H9 (cell line): Measurements from ENCODE around the gene MUC16. TPM values are rescaled to one million over a fixed set of nuclear protein-coding genes. Genes with fewer than 3 reads are reported as not detected.
A peak's percentile ranks its signal among the peaks of the same experiment; 100 is the strongest.

ENCODE experiments used
- DNase-seq: peaks from one replicate; pipeline ENCODE4 v3.0.0-alpha.2; 2017
- H2AFZ ChIP-seq: one replicate; pipeline ENCODE4 v1.6.1; 2013; ENCODE audit warnings: mild to moderate bottlenecking, low read length, control low read depth, moderate library complexity
- H2AK5ac ChIP-seq: 2 replicates; pipeline ENCODE4 v1.6.1; 2013; ENCODE audit warnings: low read length, control low read depth, mixed read lengths; ENCODE audit not compliant: insufficient read length
- H2BK120ac ChIP-seq: one replicate; pipeline ENCODE4 v1.6.1; 2013; ENCODE audit warnings: low read depth, mild to moderate bottlenecking, low read length, control low read depth, inconsistent platforms; ENCODE audit not compliant: poor library complexity, severe bottlenecking
- H2BK12ac ChIP-seq: 2 replicates; pipeline ENCODE4 v1.6.1; 2013; ENCODE audit warnings: low read length, control low read depth, mixed read lengths, low read depth; ENCODE audit not compliant: insufficient read length
- H2BK15ac ChIP-seq: 2 replicates; pipeline ENCODE4 v1.6.1; 2013; ENCODE audit warnings: low read depth, low read length, control low read depth
- H2BK20ac ChIP-seq: one replicate; pipeline ENCODE4 v1.6.1; 2013; ENCODE audit warnings: low read depth, mild to moderate bottlenecking, low read length, control low read depth, inconsistent platforms; ENCODE audit not compliant: poor library complexity, severe bottlenecking
- H2BK5ac ChIP-seq: 2 replicates; pipeline ENCODE4 v1.6.1; 2013; ENCODE audit warnings: low read length, control low read depth, mixed read lengths; ENCODE audit not compliant: insufficient read length
- H3K14ac ChIP-seq: 2 replicates; pipeline ENCODE4 v1.6.1; 2013; ENCODE audit warnings: low read length, control low read depth; ENCODE audit not compliant: insufficient read depth
- H3K18ac ChIP-seq: 2 replicates; pipeline ENCODE4 v1.6.1; 2013; ENCODE audit warnings: low read depth, mild to moderate bottlenecking, mixed read lengths, low read length, control low read depth; ENCODE audit not compliant: insufficient read length
- H3K23ac ChIP-seq: 2 replicates; pipeline ENCODE4 v1.6.1; 2013; ENCODE audit warnings: low read length, control low read depth, mixed read lengths, low read depth; ENCODE audit not compliant: insufficient read length
- H3K23me2 ChIP-seq: 2 replicates; pipeline ENCODE4 v1.6.1; 2013; ENCODE audit warnings: low read depth, mild to moderate bottlenecking, mixed read lengths, low read length, control low read depth; ENCODE audit not compliant: insufficient read length, poor library complexity, severe bottlenecking
- H3K27ac ChIP-seq: 2 replicates; pipeline ENCODE4 v1.5.1; 2013; ENCODE audit warnings: low read length, control low read depth, mixed read lengths, low read depth; ENCODE audit not compliant: insufficient read length
- H3K27me3 ChIP-seq: 2 replicates; pipeline ENCODE4 v1.6.1; 2013; ENCODE audit warnings: low read length, control low read depth, inconsistent platforms; ENCODE audit not compliant: insufficient read depth
- H3K4ac ChIP-seq: 2 replicates; pipeline ENCODE4 v1.6.1; 2013; ENCODE audit warnings: low read depth, mild to moderate bottlenecking, control low read depth, inconsistent platforms, low read length, moderate library complexity
- H3K4me1 ChIP-seq: 2 replicates; pipeline ENCODE4 v1.6.1; 2013; ENCODE audit warnings: low read length, control low read depth, inconsistent platforms; ENCODE audit not compliant: insufficient read depth
- H3K4me2 ChIP-seq: 2 replicates; pipeline ENCODE4 v1.6.1; 2013; ENCODE audit warnings: low read length, control low read depth, mixed read lengths; ENCODE audit not compliant: insufficient read length, insufficient read depth
- H3K56ac ChIP-seq: 2 replicates; pipeline ENCODE4 v1.6.1; 2013; ENCODE audit warnings: low read depth, mild to moderate bottlenecking, mixed read lengths, low read length, control low read depth; ENCODE audit not compliant: insufficient read length
- H3K79me1 ChIP-seq: 2 replicates; pipeline ENCODE4 v1.6.1; 2013; ENCODE audit warnings: low read depth, mild to moderate bottlenecking, moderate library complexity, low read length, control low read depth, inconsistent platforms; ENCODE audit not compliant: insufficient read depth, poor library complexity, severe bottlenecking
- H3K79me2 ChIP-seq: 2 replicates; pipeline ENCODE4 v1.6.1; 2013; ENCODE audit warnings: low read length, control low read depth, inconsistent platforms; ENCODE audit not compliant: insufficient read depth
- H3K9ac ChIP-seq: 2 replicates; pipeline ENCODE4 v1.6.1; 2013; ENCODE audit warnings: low read length, control low read depth, mixed read lengths; ENCODE audit not compliant: insufficient read length; ENCODE audit errors: extremely low read depth
- H3K9me3 ChIP-seq: one replicate; pipeline ENCODE4 v1.6.1; 2013; ENCODE audit warnings: low read depth, low read length, inconsistent platforms; ENCODE audit not compliant: control insufficient read depth
- H3T11ph ChIP-seq: one replicate; pipeline ENCODE4 v1.6.1; 2013; ENCODE audit warnings: mild to moderate bottlenecking, low read length, control low read depth, inconsistent platforms
- H4K20me1 ChIP-seq: one replicate; pipeline ENCODE4 v1.6.1; 2013; ENCODE audit not compliant: control insufficient read depth, insufficient read length, insufficient read depth
- H4K5ac ChIP-seq: 2 replicates; pipeline ENCODE4 v1.6.1; 2013; ENCODE audit warnings: low read depth, mild to moderate bottlenecking, mixed read lengths, low read length, control low read depth; ENCODE audit not compliant: insufficient read length
- H4K8ac ChIP-seq: replicated peaks from 2 replicates; pipeline ENCODE4 v1.6.1; 2013; ENCODE audit warnings: low read length, control low read depth, mixed read lengths, low read depth; ENCODE audit not compliant: insufficient read length
- H4K91ac ChIP-seq: 2 replicates; pipeline ENCODE4 v1.6.1; 2013; ENCODE audit warnings: low read depth, mild to moderate bottlenecking, moderate library complexity, mixed read lengths, low read length, control low read depth; ENCODE audit not compliant: insufficient read length
- H3K27ac Mint-ChIP-seq, 3 experiments: 2 replicates in 2 of 3; 3 replicates in 1 of 3; pipeline ENCODE4 v1.8.0; 2020 to 2021; ENCODE audit warnings: mixed read lengths in 3 of 3, mild to moderate bottlenecking in 1 of 3, moderate library complexity in 1 of 3
- H3K27me3 Mint-ChIP-seq: 2 replicates; pipeline ENCODE4 v1.8.0; 2021; ENCODE audit warnings: low read depth, mild to moderate bottlenecking, moderate library complexity, mixed read lengths
- H3K36me3 Mint-ChIP-seq, 3 experiments: 2 replicates in 2 of 3; 3 replicates in 1 of 3; pipeline ENCODE4 v1.8.0; 2020 to 2021; ENCODE audit warnings: low read depth in 3 of 3, mixed read lengths in 3 of 3; ENCODE audit not compliant: insufficient read depth in 1 of 3
- H3K4me1 Mint-ChIP-seq, 2 experiments: 2 replicates each; pipeline ENCODE4 v1.8.0; 2020; ENCODE audit warnings: mixed read lengths in 2 of 2
- H3K4me3 Mint-ChIP-seq, 2 experiments: 2 replicates in 1 of 2; 3 replicates in 1 of 2; pipeline ENCODE4 v1.8.0; 2020 to 2021; ENCODE audit warnings: mild to moderate bottlenecking in 2 of 2, mixed read lengths in 2 of 2, moderate library complexity in 1 of 2
- H3K9me3 Mint-ChIP-seq, 2 experiments: 2 replicates in 1 of 2; 3 replicates in 1 of 2; pipeline ENCODE4 v1.8.0; 2020; ENCODE audit warnings: mild to moderate bottlenecking in 2 of 2, mixed read lengths in 2 of 2, moderate library complexity in 1 of 2
- WGBS: extraction: QIAGEN DNeasy Blood & Tissue Kit; methylation state at CpG from one replicate; pipeline ENCODE4 v1.1.7; 2013; ENCODE audit warnings: missing lambda C conversion rate, low lambda C conversion rate, mixed read lengths; ENCODE audit not compliant: insufficient read length; ENCODE audit errors: extremely low coverage; 5-methylcytosine and 5-hydroxymethylcytosine counted together
- total RNA-seq: library from RNA; stranded (reverse); gene quantifications from 2 replicates; pipeline ENCODE4 v1.2.1, GENCODE V29; 2021
- TF ChIP-seq, protein P1 (sequence below): fragments of 200-600 bp; sonication (generic); conservative IDR thresholded peaks from 3 replicates; pipeline ENCODE4 v1.8.0; 2021; ENCODE audit warnings: antibody characterized with exemption, mild to moderate bottlenecking

The MUC16 gene
- total RNA-seq, 1 experiment from 2014 or later, result 0.22 TPM

DNA sequence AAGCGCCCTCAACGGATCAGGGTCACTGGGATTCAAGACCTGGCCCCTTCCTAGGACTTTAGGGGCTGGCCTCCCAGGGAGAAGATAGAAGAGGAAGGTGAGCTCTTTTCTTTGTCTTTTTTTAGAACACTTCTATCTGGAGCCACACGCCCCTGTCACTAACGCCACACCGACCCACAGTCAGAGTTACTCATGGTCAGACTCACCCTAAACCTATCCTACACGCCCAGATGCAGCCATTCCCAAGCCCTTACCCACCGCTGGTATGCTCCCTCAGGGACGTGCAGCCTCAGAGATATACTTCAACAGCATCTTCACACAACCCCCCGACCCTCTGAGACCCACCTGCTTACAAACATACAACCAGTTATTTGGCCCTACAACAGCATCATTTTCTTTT is 29.9 kb upstream of the MUC16 start:
- peaks cover 1% of the 10 kb centered on the region; the same call in 1 of the 2 replicates for H3K27me3 Mint-ChIP-seq
- Histone ChIP-seq H2AK5ac (no peak overlapping the region), H3K23me2 (no peaks in the 10 kb centered on the region), H3T11ph (no peak overlapping the region), H4K91ac (no peak overlapping the region), H3K27me3 (no peaks in the 10 kb centered on the region), H3K9me3 (no peaks in the 10 kb centered on the region), H3K23ac (no peak overlapping the region), H3K4me2 (no peak overlapping the region), H2BK15ac (no peak overlapping the region), H3K79me1 (no peaks in the 10 kb centered on the region), H3K56ac (no peak overlapping the region), H3K14ac (0 out of 2 replicates have a peak overlapping the region, but pooled peaks have one; percentile 13), H3K4ac (no peak overlapping the region), H3K27ac (no peak overlapping the region), H3K79me2 (no peaks in the 10 kb centered on the region), H4K8ac (no peak overlapping the region), H3K9ac (no peak overlapping the region), H3K4me1 (no peaks in the 10 kb centered on the region), H2BK5ac (no peak overlapping the region), H2AFZ (no peak overlapping the region), H2BK120ac (no peak overlapping the region), H2BK12ac (no peak overlapping the region), H2BK20ac (no peak overlapping the region), H4K20me1 (no peaks in the 10 kb centered on the region), H4K5ac (no peak overlapping the region), H3K18ac (peak overlapping the region; percentile 61)
- no peak for DNase-seq
- TF ChIP-seq, protein P1, sequence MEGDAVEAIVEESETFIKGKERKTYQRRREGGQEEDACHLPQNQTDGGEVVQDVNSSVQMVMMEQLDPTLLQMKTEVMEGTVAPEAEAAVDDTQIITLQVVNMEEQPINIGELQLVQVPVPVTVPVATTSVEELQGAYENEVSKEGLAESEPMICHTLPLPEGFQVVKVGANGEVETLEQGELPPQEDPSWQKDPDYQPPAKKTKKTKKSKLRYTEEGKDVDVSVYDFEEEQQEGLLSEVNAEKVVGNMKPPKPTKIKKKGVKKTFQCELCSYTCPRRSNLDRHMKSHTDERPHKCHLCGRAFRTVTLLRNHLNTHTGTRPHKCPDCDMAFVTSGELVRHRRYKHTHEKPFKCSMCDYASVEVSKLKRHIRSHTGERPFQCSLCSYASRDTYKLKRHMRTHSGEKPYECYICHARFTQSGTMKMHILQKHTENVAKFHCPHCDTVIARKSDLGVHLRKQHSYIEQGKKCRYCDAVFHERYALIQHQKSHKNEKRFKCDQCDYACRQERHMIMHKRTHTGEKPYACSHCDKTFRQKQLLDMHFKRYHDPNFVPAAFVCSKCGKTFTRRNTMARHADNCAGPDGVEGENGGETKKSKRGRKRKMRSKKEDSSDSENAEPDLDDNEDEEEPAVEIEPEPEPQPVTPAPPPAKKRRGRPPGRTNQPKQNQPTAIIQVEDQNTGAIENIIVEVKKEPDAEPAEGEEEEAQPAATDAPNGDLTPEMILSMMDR, result no peak
- WGBS, result no CpG with 5 or more reads among the region's 9 CpGs
- peak overlapping the region in 2 of 3 experiments; percentile 2 to 55; a peak in 3 of 7 replicates for H3K27ac Mint-ChIP-seq
- H3K4me1 Mint-ChIP-seq, result peaks cover 19 to 21% of the 10 kb centered on the region in 2 experiments
- H3K4me3 Mint-ChIP-seq, result no peak overlapping the region
- H3K36me3 Mint-ChIP-seq, result no peaks in the 10 kb centered on the region
- H3K9me3 Mint-ChIP-seq, result no peaks in the 10 kb centered on the region
